GM19372 (cell line): ENCODE data around the gene PTPN12.
"Not testable (repeated sequence)": the region's sequence is repeated elsewhere in the genome, so short reads cannot be mapped to it uniquely, and the experiment has no call there.

Experiments
- ATAC-seq: cut with Tn5 transposase; IDR thresholded peaks from one replicate; pipeline ENCODE4 v1.9.1; 2021; ENCODE audit warnings: mild to moderate bottlenecking, low read depth, moderate library complexity; ENCODE audit not compliant: unreplicated experiment

Gene PTPN12

DNA sequence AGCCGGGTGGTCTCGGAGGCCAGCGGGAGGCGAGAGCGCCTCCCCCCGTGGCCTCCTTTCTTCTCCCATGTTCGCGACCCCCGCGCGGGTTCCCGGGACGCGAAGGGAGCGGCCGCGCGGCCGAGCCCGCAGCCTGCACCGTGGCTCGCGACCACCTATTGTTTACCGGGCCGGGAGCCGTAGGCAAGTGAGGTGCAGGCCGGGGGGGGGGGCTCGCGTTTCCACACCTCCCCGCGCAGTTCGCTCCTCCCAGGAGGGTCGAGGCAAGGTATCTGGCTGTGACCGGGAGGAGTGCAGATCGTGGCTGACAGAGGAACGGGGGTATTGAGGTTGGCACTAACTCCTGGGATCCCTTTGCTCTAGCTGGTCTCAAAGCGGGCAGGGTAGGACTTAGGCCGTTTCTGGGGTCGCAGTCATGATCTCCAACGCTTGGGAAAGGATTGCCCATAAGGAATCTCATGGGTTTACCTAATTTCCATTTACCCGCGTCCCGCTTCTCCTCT, 734 bp downstream of the PTPN12 start:
- no peak for ATAC-seq

DNA sequence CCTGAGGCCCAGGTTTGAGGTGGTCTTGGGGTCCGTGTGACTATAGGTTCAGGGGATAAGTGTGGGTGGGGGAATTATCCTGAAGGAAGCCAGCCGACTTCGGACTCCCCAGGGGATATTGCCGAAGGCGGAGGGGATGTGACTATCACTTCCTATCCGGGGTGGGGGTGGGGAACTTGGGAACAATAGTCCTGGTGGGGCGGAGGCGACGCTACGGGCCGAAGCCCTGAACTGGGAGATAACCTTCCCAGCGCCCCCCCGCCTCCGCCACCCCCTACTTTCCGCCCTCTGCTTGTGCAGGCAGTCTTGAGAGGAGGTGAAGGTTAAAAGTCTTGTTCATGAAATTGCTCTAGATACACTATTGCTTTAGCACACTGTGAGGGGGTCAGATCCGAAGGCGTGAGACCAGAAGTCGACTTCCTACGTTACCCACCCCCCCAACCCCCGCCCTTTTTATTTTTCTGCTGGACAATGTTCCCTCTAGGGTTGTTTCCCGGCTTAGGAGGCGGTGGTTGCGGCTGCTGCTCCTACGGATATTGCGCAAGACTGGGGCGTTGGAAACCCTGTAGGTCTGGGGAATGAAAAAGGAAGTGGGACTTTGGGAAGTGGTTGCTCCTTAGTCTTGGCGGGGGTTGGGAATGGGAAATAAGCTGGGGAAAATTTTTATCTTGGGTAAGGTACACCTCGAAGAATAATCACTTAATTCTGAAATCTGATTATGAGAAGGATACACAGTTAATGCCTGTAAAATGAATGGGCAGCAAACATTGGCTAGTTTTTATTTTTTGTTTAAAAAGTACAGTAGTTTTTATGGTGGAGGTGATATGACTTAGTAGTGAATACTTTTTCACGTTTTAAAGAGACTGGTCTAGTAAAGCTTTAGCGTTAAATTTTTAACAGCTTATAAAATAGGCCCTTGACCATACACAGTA, 1.5 kb downstream of the PTPN12 start:
- ATAC-seq = no peak

DNA sequence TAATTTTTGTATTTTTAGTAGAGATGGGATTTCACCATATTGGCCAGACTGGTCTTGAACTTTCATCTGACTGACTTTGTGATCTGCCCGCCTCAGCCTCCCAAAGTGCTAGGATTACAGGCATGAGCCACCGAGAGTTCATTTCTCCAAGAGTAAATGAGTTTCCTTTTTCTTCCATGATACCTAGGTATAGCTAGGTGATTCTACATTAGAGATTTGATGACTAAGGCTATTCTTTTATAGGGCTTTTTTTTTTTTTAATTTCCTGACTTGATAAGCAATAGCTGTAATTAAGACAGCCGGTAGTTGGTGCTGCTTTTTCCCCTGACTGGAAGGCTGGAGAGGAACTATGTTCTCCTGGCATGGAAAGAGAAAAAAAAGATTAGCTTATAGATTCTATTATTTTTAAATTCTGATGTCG, 3.3 kb downstream of the PTPN12 start:
- ATAC-seq = no peak

DNA sequence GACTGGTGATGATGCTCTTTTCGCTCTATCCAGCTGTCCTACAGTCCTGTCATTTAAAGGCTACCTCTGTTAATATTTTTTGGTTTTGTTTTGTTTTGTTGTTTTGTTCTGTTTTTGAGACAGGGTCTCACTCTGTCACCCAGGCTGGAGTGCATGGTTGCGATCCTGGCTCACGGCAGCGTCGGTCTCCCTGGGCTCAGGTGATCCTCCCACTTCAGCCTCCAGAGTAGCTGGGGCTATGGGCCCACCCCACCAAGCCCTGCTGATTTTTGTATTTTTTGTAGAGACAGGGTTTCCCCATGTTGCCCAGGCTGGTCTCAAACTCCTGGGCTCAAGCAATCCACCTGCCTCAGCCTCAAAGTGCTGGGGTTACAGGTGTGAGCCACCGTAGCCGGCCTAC, 3.9 kb downstream of the PTPN12 start:
- not testable (repeated sequence) for ATAC-seq

DNA sequence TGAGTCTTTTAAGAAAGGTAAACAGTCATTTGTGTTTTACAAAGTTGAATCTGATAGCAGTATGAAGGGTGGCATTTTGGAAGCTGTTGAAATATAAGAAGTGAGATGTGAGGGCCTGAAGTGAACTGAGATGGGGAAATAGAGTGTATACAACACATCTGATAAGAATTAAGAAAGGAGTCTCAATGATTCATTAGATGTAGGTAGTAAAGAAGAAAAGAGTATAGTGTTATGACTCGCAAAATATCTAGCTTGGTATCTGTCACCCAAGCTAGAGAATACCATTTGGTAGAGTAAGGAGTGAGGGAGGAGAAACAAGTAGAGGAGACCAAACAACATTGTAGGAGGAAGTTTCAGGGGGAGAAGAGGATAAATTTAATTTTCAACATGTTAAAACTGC, 5.3 kb downstream of the PTPN12 start:
- ATAC-seq = no peak

DNA sequence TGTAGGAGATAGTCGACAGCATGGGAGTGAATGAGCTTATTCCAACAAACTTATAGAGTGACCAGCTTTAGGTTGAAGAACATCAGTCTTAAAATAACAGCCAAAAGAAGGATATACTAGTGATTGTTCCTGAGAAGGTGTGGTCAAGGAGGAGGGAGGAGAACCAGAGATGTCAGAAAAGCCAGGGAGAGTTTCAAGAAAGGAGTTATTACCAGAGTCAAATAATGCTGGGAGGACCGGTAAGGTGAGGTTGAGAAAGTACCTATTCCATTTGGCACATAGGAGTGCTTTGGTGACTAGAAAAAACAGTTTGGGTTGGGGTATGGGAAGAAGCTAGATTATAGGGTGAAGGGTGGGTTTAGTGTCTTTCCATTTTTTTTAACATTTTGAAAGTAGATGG, 5.8 kb downstream of the PTPN12 start:
- ATAC-seq = no peak

DNA sequence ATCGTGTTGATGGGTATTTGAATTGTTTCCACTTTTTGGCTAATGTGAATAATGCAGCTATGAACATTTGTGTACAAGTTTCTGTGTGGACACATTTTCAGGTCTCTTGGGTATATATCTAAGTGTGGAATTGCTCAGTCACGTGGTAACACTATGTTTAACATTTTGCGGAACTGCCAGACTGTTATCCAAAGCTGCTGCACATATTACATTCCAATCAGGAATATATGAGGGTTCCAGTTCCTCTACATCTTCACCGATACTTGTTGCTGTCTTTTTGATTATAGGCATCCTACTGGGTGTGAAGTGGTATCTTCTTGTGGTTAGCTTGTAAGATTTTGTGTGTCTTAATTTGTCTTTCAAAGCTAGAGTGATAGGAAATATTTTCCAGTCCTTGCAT, 6.8 kb downstream of the PTPN12 start:
- ATAC-seq = no peak

DNA sequence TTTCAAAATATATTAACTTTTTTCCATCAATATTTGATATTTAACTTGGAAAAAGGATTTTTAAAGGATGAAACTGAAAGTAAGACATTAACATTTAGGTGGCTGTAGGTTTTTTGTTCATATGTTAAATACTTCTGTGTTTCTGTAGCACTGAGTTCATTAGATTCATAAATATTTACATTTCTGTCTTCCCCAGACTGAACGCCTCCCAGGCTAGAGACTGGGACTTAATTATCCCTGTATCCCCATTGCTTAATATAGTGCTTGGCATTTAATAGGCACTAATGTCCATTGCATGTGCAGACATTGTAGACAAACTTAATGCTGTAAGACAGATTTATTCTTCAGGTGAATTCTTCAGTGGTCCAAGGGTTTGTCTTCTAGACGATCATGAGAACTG, 7.4 kb downstream of the PTPN12 start:
- ATAC-seq = no peak

DNA sequence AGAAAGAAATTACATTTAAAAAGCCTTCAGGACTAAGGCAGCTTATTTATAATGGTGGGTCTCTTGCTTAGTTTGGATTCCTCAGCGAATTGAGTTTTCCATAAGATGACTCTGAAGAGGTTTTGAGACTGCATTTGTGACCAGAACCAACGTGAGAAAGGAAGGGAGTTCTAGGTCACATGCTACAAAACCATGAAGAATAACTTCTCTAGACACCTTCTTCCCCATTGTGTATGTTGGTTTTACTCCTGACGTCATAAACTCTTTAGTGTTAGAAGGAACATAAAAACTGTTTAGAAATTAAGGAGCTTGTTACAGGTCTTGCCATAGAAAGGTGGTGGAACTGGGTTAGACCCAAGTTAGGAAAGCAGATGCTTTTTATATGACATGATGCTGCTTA, 11.1 kb downstream of the PTPN12 start:
- no peak for ATAC-seq

DNA sequence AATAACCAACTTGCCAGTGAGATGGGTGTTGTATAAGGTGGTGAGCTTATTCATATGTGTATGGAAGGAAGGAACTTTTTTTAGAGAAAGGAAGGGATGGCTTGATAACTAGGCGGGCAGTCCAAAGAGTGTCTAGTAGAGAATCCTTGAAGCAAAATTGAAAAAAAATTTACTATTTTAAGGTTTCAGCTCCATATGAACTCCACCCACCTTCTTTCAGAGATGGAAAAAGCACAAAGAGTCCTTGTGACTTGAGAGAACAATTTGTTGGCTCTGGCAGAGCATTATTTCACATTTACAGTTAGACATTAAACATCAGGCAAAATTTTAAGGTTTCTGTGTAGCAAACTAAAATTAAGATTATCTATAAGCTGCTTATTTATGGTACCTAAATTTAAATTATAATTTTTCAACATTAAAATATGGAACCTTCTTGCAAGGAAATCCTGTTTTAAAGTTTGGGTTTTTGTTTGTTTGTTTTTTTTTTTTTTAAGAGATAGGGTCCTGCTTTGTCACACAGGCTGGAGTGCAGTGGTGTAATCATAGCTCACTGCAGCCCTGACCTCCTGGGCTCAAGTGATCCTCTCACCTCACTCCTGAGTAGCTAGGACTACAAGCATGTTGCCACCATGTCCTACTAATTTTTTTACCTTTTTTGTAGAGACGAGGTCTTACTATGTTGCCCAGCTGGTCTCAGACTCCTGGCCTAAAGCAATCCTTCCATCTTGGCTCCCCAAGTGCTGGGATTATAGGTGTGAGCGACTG, 12.2 kb downstream of the PTPN12 start:
- ATAC-seq = no peak

DNA sequence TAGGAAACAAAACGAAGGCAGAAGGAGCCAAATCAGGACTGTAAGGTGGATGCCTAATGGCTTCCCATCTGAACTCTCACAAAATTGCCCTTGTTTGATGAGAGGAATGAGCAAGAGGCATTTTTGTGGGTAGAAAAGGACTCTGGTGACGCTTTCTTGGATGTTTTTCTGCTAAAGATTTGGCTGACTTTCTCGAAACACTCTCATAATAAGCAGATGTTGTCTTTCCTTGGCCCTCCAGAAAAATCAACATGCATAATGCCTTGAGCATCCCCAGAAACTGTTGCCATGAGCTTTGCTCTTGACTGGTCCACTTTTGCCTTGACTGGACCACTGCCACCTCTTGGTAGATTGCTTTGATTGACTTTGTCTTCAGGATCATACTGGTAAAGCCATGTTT, 13.5 kb downstream of the PTPN12 start:
- no peak for ATAC-seq

DNA sequence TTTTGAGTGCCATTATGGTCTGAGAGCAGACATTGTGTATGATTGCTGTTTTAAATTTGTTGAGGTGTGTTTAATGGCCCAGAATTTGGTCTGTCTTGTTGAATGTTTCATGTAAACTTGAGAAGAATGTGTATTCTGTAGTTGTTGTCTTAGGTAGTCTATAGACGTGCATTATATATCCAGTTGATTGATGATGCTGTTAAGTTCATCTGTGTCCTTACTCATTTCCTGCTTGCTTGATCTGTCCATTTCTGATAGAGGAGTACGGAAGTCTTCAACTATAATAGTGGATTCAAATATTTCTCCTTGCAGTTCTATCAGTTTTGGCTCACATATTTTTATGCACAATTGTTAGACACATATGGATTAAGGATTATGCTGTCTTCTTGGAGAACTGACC, 16.0 kb downstream of the PTPN12 start:
- no peak for ATAC-seq

DNA sequence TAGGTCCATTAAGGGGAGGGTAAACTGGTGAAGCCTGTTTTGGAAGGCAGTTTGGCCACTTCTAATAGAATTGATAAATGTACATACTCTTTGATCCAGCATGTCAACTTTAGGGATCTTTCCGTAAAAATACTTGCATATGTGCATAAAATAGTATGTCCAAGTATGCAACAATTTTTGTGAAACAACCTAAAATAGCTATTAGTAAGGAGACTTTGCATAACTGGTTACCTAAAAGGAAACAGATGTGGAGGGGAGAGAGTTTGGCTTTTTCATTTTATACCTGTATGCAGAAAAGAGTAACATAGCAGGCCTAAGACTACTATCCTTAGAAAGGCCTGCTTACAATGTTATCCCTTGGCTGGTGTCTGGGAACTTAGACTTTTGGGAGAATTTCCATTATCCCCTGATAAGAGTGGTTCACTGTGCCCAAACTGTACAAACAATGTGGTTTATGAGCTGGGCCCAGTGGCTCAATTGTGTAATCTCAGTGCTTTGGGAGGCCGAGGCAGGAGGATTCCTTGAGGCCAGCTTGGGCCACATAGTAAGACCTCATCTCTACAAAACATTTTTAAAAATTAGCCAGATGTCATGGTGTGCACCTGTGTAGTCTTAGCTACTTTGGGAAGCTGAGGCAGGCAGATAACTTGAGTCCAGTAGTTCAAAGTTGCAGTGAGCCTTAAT, 21.3 kb downstream of the PTPN12 start:
- ATAC-seq = no peak

DNA sequence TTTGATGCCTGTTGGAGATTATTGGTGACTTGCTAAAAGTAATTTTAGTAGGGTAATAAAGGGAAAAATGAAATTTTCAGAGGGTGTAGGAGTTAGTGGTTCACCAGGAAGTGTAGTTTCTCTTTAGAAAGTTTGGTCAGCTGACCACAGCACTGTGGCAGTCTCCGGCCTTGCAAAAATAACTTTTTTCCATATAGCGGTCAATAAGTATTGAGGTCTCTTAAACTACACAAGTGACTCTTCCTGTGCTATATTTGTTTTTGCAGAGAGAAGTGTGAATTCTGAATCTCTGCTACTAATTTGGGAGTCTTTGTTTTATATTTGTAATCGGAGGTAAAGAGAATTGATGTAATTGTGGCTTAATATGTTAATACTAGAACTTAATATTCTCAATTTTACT, 24.3 kb downstream of the PTPN12 start:
- peak; percentile 91 for ATAC-seq

DNA sequence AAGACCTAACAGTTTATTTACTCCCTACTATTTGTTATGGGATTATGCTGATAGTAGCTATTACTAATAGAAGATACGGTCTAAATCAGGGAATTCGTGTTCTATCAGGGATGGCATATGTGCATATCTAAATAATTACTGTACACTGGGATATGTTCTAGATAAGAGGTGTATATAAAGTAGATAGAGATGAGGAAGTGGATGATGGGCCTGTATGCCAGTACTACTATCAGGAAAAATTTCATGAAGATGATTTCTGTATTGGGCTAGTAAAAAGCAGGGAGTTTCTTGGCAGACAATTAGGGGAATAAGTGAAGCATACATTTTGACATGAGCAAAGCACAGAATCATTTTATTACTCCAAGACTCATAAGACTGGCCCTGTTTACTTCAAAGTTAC, 26.2 kb downstream of the PTPN12 start:
- no peak for ATAC-seq

DNA sequence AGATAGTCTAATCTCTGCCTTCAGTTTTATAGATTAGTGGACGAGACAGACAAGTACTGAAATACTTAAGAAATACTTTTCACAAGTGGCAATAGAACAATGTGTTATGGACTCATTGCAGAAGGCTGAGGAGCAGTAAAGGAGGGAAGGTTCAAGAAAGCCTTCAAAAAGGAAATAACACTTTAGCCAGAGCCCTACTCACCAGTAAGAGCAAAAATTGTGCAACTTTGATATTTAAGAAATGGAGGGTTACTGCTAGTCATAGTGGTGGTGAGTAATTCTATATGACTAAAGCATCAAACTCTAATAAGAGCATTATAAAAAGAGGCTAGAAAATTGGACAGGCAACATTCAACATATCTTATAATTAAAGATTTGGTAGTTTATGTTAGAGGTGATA, 28.8 kb downstream of the PTPN12 start:
- ATAC-seq = no peak

DNA sequence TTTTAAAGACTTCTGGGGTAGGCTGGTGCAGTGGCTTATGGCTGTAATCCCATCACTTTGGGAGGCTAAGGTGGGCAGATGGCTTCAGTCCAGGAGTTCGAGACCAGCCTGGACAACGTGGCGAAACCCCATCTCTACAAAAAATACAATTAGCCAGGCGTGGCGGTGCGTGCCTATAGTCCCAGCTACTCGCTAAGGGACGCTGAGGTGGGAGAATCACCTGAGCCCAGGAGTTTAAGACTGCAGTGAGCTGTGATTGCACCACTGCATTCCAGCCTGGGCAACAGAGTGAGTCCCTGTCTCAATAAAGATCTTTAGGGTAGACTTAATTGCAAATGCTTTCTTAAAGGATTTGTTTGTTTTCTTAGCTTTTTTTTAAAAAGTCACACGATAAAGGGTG, 29.3 kb downstream of the PTPN12 start:
- no peak for ATAC-seq

DNA sequence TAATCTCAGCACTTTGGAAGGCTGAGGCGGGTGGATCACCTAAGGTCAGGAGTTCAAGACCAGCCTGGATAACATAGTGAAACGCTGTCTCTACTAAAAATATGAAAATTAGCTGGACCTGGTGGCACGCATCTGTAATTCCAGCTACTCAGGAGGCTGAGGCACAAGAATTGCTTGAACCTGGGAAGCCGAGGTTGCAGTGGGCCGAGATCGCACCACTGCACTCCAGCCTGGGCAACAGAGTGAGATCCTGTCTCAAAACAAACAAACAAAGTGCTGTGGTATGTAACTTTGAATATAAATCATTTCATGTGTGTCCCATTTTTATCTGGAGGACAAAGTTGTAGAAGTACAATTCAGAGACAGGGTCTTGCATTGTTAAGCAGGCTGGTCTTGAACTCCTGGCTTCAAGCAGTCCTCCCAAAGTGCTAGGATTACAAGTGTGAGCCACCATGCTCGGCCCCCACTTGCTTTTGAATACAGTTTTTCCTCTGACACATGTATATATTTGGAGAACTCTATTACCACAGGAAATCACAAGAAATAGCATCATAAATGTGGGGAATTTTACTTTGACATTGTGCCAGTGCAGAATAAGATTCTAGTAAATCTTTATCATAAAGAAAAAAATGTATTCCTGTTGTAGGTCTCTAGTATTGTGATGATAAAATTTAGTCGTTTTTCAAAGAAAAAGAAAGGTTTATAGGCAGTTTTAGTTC, 32.6 kb downstream of the PTPN12 start:
- peak; percentile 16 for ATAC-seq

DNA sequence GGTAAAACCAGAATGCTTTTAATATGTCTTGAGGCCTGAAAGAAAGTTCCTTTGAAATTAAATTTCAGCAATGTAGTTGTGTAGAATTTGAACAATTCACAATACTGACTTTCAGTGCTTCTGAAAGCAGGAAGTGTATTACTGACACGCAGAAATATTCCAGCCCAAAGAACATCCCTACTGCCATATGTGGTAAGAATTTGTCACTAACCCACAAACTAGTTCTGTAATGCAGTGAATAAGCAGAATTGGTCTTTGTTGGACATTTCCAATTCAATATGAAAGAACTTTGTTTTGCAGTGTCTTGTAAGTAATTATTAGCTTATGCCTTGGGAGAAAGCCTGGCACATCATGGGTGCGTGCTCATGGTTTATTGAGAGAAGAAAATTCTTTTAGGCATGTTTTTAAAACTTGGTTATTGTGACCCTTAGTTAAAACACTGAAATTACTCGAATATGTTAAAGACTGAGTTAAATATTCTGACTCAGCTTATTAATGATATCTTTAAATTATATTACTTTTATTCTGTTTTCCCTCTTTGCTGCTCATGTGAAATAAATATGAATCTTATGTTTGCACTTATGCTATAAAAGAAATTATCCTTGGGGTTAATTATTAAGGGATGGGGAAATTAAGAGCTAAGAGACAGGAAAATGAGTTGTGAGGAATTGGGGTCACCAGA, 33.4 kb downstream of the PTPN12 start:
- ATAC-seq = peak; percentile 59

DNA sequence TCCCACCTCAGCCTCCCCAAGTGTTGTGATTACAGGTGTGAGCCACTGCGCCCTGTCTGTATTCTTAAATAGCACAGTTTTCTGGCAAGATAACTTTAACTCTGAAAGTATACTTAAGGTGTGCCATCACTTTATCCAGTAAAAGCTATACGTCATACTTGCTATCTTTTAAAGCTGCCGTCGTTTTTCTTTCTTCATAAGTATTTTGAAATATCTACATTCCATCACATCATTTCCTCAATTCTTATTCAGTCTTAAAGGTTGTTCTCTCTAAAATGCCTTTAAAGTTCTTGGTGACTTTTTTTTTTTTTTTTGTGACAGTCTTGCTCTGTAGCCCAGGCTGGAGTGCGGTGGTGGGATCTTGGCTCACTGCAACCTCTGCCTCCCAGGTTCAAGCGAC, 34.7 kb downstream of the PTPN12 start:
- no peak for ATAC-seq
